Astrocyte (in vitro differentiated cells and primary cell): ENCODE data around the gene ELMOD2.

ENCODE experiments used
- CTCF ChIP-seq: IDR thresholded peaks from 2 replicates; pipeline ENCODE4 v1.5.1; 2011; ENCODE audit warnings: low read depth, mild to moderate bottlenecking, inconsistent platforms, low read length, moderate library complexity; ENCODE audit not compliant: insufficient read depth
- EZH2 ChIP-seq: IDR thresholded peaks from 2 replicates; pipeline ENCODE4 v1.6.1; 2012; ENCODE audit warnings: mild to moderate bottlenecking, low read length, inconsistent platforms; ENCODE audit not compliant: insufficient read depth

- TF ChIP-seq EZH2 (no peak), CTCF (no peak)
Measured at GRCh38 chr4:140556372-140557085, 32.6 kb downstream of the ELMOD2 start.
